Left ventricle myocardium superior (tissue), 1 donor: ENCODE data around the gene CYTH3. TPM values are rescaled to one million over a fixed set of nuclear protein-coding genes. Genes with fewer than 3 reads are reported as not detected.
A peak's percentile ranks its signal among the peaks of the same experiment; 100 is the strongest.
"Not testable (repeated sequence)": the region's sequence is repeated elsewhere in the genome, so short reads cannot be mapped to it uniquely, and the experiment has no call there.

Experiments used
- ATAC-seq: fragments of 200-7000 bp; cut with Tn5 transposase; one replicate; pipeline ENCODE4 v1.9.1; 2020; ENCODE audit warnings: mild to moderate bottlenecking, moderate library complexity
- DNase-seq: peaks from one replicate; pipeline ENCODE4 v3.0.0-alpha.2; 2020
- intact Hi-C: fragments of 100-400 bp; cut with micrococcal nuclease; formaldehyde crosslinking; loops from one replicate; pipeline ENCODE4 v1.11.0; 2022
- total RNA-seq: library from RNA; stranded (reverse); fragmentation: NEBNext Ultra II Directional; extraction: Animal tissue kit (Norgen Biotek cat#: 25700); gene quantifications from one replicate; pipeline ENCODE4 v1.2.1, GENCODE V29; 2021
- donor health status: DM: no; HTN: yes; CAD: no; lungs with severe emphysema.

CYTH3 gene
- total RNA-seq, 1 donor from 2014 or later, result 27.8 TPM

DNA sequence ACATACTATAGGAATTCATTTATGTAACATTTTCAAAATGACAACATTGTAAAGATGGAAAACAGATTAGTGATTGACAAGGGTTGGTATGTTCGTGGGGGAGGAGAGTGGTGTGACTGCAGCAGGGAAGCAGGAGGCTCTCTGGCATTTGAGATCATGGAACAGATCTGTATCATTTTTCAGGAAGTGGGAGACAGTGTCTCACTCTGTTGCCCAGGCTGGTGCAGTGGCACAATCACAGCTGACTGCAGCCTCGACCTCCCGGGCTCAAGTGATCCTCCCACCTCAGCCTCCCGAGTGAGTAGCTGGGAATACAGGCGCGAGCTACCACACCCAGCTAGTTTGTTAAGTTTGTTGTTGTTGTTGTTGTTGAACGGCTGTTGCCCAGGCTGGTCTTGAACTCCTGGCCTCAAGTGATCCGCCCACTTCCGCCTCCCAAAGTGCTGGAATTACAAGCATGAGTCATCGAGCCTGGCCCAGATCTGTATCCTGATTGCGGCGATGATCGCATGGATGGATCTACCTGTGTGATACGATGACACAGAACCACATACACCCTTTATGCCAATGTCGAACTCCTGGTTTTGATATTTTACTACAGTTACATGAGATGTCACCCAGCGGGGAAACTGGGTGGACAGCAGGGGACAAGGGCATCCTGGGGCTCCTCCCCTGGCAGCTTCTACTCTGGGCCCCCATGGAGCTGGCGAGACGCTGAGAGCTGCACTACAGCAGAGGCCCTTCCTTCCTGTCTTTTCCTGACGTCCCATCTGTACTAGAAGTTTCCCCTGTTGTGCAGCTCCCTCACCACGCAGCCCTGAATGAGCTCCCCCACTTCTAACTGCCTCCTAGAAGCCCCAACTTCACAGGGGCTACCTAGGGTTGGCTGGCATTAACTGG is 12.3 kb upstream of the CYTH3 start:
- no peak for ATAC-seq
- intact Hi-C loops, result no loop called here
- no peak for DNase-seq

DNA sequence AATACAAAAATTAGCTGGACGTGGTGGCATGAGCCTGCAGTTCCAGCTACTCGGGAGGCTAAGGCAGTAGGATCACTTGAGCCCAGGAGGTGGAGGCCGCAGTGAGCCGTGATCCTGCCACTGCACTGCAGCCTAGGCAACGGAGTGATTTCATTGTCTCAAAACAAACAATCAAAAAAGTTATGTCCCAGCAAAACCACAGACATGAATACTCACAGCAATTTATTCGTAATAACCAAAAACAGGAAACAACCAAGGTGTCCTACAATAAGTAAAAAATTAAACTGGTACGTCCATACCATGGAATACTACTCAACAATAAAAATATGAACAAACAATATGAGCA is 11.6 kb upstream of the CYTH3 start:
- ATAC-seq, result no peak
- DNase-seq, result no peak
- intact Hi-C loops, result no loop called here

DNA sequence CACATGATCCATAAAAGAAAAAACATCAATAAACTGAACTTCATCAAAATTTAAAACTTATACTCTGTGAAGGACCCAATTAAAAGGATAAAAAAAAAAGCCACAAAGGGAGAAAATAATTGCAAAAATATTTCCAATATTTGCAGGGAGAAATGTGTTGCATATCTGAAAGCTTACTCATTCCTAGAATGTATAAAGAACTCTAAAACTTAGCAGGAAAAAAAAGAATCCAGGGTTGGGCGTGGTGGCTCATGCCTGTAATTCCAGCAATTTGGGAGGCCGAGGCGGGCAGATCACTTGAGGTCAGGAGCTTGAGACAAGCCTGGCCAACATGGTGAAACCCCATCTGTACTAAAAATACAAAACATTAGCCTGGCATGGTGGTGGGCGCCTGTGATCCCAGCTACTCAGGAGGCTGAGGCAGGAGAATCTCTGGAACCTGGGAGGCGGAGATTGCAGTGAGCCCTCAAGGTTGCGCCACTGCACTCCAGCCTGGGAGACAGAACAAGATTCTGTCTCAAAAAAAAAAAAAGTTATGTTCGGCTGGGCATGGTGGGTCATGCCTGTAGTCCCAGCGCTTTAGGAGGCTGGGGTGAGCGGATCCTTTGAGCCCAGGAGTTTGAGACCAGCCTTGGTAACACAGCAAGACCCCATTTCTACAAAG is 11.1 kb upstream of the CYTH3 start:
- DNase-seq, intact Hi-C loops, ATAC-seq: not testable (repeated sequence)

DNA sequence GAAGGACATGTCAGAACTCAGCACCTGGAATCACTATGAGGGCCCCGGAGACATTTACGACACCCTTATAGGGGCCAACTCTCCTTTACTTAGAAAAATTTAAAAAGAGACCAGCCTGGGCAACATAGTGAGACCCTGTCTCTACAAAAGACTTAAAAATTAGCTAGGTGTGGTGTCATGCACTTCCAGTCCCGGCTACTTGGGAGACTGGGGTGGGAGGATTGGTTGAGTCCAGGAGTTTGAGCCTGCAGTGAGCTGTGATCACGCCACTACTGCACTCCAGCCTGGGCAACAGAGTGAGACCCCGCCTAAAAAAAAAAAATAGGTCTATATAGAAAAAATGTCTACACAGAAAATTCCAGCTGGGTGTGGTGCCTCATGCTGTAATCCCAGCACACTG is 7.5 kb upstream of the CYTH3 start:
- intact Hi-C loops, result no loop called here
- no peak for DNase-seq
- no peak for ATAC-seq

- no peak for ATAC-seq
- no peak for DNase-seq
- intact Hi-C loops, result no loop called here
These were observed 6.9 kb upstream of the CYTH3 start for GRCh38 chr7:6279341-6279740.

DNA sequence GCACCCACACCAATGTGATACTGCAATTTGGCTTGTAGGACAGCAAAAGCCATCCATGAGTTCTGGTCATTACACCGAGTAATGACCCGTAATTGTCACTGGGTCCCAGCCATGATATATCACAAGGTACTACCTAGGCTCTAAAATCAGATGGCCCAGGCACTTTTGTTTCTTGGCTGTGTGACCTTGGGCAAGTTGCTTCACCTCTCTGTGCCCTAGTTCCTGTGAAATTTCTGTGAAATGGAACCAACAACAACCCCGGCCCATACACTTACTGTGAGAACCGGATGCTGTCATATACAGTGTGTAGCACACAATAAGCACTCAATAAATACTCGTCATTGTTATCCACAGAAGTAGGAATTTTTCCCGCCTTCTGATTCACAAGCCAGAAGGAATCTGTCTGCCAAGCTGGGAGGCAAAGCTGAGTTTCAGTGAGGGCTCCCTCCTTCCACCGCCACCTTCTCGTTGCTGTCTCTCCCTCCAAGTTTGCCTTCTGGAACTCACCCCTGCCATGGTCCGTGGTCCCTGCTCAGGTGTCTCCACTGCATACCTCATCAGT is 6.4 kb upstream of the CYTH3 start:
- intact Hi-C loops, result no loop called here
- ATAC-seq, result no peak
- no peak for DNase-seq

- DNase-seq (no peak), ATAC-seq (no peak)
- intact Hi-C loops, result no loop called here
These were observed 5.1 kb upstream of the CYTH3 start for GRCh38 chr7:6277476-6277875.

- DNase-seq, result no peak
- no peak for ATAC-seq
- intact Hi-C loops, result no loop called here
These were observed 4.5 kb upstream of the CYTH3 start for GRCh38 chr7:6276911-6277408.

- intact Hi-C loops, result loop anchor here (5.0 kb wide), 1 partner anchor 48 kb away; no protein-coding TSS in a partner anchor
- no peak for DNase-seq
- no peak for ATAC-seq
These were observed 2.3 kb upstream of the CYTH3 start for GRCh38 chr7:6274743-6275142.

DNA sequence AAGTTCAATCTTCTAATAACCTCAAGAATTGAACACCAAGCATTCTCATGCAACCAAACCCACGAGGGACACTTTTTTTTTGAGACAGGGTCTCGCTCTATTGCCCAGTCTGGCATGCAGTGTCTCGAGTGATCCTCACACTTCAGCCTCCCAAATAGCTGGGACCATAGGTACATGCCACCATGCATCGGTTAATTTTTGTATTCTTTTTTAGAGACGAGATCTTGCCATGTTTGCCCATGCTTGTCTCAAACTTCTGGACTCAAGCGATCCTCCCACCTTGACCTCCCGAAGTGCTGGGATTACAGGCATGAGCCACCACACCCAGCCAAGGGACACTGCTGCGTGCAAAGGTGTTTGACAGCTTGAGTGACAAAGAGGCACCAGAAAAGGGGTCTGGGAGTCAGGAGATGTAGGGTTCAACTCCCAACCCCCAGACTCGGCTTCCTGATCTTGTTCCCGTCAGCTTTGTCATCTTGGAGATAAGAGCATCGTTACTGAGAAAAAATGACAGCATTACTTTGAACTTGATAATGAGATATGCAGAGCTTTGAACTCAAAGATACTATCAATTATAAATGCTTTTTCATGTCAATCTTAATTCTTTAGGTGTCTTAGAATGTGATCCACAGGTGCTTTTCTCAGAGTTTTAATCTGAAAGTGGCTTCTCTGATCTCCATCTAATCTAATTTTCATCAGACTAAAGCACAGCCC is 1.6 kb upstream of the CYTH3 start:
- no peak for DNase-seq
- ATAC-seq, result no peak
- intact Hi-C loops, result loop anchor here (5.0 kb wide), 1 partner anchor 48 kb away; no protein-coding TSS in a partner anchor

GRCh38 chr7:6273380-6273837 is 985 bp upstream of the CYTH3 start:
- ATAC-seq, result no peak
- intact Hi-C loops, result loop anchor here (5.0 kb wide), 1 partner anchor 49 kb away; no protein-coding TSS in a partner anchor
- DNase-seq, result no peak

DNA sequence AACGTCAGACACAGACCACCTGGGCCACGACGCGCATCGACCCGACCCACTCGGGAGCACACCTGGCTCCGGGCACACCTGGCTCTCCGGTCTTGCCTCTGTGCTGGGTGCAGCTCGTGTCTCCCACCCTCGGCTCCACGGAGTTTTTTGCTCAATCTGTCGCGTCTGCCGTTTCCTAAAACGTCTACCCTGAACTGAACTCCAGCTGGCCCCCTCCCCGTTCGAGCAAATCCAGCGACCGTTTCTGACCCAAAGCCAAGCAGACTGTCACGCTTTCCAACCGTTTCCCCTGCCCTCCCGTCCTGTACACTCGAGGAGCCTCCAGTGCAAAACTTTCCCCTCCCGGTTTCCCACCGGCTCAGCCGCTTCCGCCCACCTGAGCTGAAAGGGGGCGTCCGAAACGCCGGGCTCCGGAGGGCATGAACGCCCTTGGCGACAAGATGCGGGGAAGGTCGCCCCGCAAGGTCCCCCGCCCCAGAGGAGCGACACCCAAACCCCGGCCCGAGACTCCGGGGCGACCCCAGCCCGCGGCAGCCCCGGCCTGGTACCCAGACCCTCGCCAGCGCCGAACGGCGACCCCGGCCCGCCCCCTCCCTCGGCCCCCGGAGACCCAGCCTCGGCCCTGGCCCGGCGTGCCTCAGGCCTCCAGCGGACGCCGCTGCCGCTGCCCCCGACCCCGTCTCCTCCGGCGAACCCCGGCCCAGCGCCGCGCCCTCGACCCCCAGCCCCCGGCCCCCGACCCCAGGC is 557 bp downstream of the CYTH3 start:
- DNase-seq (peak; percentile 40), ATAC-seq (peak; percentile 21)
- intact Hi-C loops, result loop anchor here (5.0 kb wide), 1 partner anchor 50 kb away; no protein-coding TSS in a partner anchor

- intact Hi-C loops, result loop anchor here (5.0 kb wide), 1 partner anchor 51 kb away; no protein-coding TSS in a partner anchor
- peak; percentile 69 for DNase-seq
- ATAC-seq, result peak; percentile 71
These were observed 1.3 kb downstream of the CYTH3 start for GRCh38 chr7:6271060-6271658.

DNA sequence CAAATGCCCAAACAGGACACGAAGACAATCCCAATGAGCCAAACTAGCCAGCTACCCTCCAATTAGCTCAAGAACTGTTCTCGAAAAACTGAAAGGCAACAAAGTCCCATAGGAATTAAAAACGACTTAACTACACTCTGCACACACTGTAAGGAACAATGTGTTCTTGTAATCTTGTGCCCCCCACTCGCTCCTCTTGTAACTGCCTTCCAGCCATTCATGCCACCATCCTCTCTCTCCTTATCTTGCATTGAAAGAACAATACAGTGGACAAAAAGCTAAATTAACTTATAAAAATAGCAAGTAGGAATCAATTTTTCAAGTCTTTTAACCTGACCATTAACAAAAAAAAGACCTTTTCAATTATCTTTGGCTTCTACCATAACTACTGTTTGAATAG is 2.9 kb downstream of the CYTH3 start:
- intact Hi-C loops, result loop anchor here (10.0 kb wide), 1 partner anchor 95 kb away; no protein-coding TSS in a partner anchor
- no peak for ATAC-seq

GRCh38 chr7:6268907-6269306 is 3.5 kb downstream of the CYTH3 start:
- intact Hi-C loops, result loop anchor here (10.0 kb wide), 1 partner anchor 94 kb away; no protein-coding TSS in a partner anchor
- DNase-seq (no peak), ATAC-seq (no peak)

More for the DNA sequence above, 2.9 kb downstream of the CYTH3 start:
- DNase-seq, result no peak

DNA sequence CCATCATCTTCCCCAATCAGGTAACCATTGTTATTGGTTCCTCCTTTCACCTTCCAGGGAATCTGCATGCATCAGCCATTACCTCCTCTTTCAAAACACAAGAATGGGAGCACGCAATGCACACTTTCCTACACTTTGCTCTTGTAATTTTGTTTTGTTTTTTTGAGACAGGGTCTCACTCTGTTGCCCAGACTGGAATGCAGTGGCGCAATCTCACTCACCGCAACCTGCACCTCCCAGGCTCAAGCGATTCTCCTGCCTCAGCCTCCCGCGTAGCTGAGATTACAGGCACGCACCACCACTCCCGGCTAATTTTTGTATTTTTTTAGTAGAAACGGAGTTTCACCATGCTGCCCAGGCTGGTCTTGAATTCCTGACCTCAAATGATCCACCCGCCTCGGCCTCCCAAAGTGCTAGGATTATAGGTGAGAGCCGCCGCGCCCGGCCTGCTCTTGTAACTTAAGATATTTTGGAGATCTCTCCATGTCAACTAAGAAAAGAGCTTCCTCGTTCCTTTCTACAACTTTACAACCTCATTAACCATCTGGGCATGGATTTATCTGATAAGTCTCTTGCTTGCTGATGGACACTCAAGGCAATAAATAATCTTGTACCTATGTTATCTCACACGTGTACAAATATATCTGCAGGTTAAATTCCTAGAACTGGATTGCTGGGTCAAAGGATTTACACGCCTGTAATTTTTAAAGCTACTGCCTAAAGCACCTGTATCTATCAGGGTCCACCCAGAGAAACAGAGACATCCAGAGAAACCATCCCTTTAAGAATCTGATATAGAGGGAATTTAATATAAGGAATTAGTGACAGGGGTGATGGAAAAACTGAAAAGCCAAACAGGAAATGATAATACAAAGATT is 4.2 kb downstream of the CYTH3 start:
- DNase-seq, result no peak
- intact Hi-C loops, result loop anchor here (10.0 kb wide), 1 partner anchor 93 kb away; no protein-coding TSS in a partner anchor
- ATAC-seq, result no peak

DNA sequence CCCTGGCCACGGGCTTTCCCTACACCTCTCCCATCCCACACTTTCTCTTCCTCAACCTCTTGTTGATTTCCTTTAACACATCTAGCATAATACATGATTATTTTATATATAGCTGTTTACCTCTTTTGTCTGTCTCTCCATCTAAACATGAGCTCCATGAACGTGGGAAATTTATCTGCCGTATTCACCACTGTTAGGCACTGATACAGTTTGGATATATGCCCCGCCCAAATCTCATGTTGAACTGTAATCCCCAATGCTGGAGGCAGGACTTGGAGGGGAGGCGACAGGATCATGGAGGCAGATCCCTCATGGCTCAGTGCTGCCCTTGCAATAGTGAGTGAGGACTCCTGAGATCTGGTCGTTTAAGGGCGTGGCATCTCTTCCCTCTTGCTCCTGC is 5.7 kb downstream of the CYTH3 start:
- intact Hi-C loops, result loop anchor here (10.0 kb wide), 1 partner anchor 92 kb away; no protein-coding TSS in a partner anchor

More for the DNA sequence above, 5.7 kb downstream of the CYTH3 start:
- ATAC-seq, result no peak
- no peak for DNase-seq
